Activated CD8-positive, alpha-beta T cell treated with anti-CD3 and anti-CD28 coated beads, Interleukin-2, amount 10 ng/mL, durations not matched to agents 7 days and 5 days (primary cell): ENCODE measurements around the gene PVALB. TPM values are rescaled to one million over a fixed set of nuclear protein-coding genes. Genes with fewer than 3 reads are reported as not detected.

Source experiments
- ATAC-seq: fragments of 150-1000 bp; cut with Tn5 transposase; one replicate; pipeline ENCODE4 v1.10.0; 2021; ENCODE audit warnings: moderate library complexity
- CTCF ChIA-PET: fragments of 350-600 bp; sonication (Branson Sonifier 250); formaldehyde crosslinking; loops from one replicate; lab custom pipeline; 2021; ENCODE audit warnings: antibody characterized with exemption; lab: Charles Lee
- POLR2A ChIA-PET: fragments of 350-600 bp; sonication (Branson Sonifier 250); formaldehyde crosslinking; loops from one replicate; lab custom pipeline; 2021; ENCODE audit warnings: antibody characterized with exemption; lab: Charles Lee
- DNase-seq: peaks from one replicate; pipeline ENCODE4 v3.0.0-alpha.2; 2020
- H3K27ac Mint-ChIP-seq: one replicate; pipeline ENCODE4 v1.8.0; 2021; ENCODE audit warnings: mild to moderate bottlenecking, mixed read lengths
- H3K27me3 Mint-ChIP-seq: one replicate; pipeline ENCODE4 v1.8.0; 2021; ENCODE audit warnings: low read depth, mixed read lengths
- H3K36me3 Mint-ChIP-seq: one replicate; pipeline ENCODE4 v1.8.0; 2021; ENCODE audit warnings: low read depth, mixed read lengths
- H3K4me1 Mint-ChIP-seq: one replicate; pipeline ENCODE4 v1.8.0; 2021; ENCODE audit warnings: low read depth, mixed read lengths
- H3K4me3 Mint-ChIP-seq: one replicate; pipeline ENCODE4 v1.8.0; 2021; ENCODE audit warnings: mild to moderate bottlenecking, mixed read lengths
- H3K9me3 Mint-ChIP-seq: one replicate; pipeline ENCODE4 v1.8.0; 2022; ENCODE audit warnings: mixed read lengths; ENCODE audit not compliant: insufficient read depth
- total RNA-seq, 2 experiments: library from RNA; stranded (reverse); gene quantifications; one replicate each; pipeline ENCODE4 v1.2.3, GENCODE V29; 2021

Gene PVALB
- total RNA-seq, 2 experiments from 2014 or later = not detected

DNA sequence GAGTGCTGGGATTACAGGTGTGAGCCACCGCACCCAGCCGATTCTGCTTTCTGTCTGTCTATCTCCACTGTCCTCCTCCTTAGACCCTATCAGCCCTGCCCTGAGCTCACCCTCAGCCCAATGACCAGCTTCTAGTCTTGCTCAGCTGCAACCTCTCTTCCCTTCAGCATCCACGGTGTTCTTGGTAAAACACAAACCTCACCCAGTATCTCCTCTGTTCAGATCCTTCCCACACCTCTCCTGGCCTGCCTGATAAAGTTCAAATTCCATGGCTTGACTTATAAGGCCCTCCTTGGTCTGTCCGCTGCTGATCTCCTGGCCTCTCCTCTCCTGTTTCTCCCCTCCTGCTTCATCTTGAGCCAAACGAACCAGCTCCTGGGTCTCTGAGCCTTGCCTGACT is 29.4 kb upstream of the PVALB start:
- ChIA-PET CTCF (interaction anchor here (2.6 kb wide), 1 partner anchor 10 kb away, joined by 8 read pairs; no protein-coding TSS in a partner anchor), POLR2A (no interaction called here)
- Mint-ChIP-seq H3K9me3 (no peaks in the 10 kb centered on the region), H3K27me3 (peaks cover 42% of the 10 kb centered on the region), H3K27ac (no peak overlapping the region), H3K4me1 (no peaks in the 10 kb centered on the region), H3K36me3 (no peaks in the 10 kb centered on the region), H3K4me3 (no peak overlapping the region)
- no peak for DNase-seq
- ATAC-seq = no peak

- POLR2A ChIA-PET = interaction anchor here (0.8 kb wide), 1 partner anchor 20 kb away, joined by 6 read pairs; no protein-coding TSS in a partner anchor
- H3K4me1 Mint-ChIP-seq = peaks cover 9% of the 10 kb centered on the region
- H3K27me3 Mint-ChIP-seq = peaks cover 53% of the 10 kb centered on the region
These were observed 23.3 kb upstream of the PVALB start for GRCh38 chr22:36840106-36840505.

DNA sequence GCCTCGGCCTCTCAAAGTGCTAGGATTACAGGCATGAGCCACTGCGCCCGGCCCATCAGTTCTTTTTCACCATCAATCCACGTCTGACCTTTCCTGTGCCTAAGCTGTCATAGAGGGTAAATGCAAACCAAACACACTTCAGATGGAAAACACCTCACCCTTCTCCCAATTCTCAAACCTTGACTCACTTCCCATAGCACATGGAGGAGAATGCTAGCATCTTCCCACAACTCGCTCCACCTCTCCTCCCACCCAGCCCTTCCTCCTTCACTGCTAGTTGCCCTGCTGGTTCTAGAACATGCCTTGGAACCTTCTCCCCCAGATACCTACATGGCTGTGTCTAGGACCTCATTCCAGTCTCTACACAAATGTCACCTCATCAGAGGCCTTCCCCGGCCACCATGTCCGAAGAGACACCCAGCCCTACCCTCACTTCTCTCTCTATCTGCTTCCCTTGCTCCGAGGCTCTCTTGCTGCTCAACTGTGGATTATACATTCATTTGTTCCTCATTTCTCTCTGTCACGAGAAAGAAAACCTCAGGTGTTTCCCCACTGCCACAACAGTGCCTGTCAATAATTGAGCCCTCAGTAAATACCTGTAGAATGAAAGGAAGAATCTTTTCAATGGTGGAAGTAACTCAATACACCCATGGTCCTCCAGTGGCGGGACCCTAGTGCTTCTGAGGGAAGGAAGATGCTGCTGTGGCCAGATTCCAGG is 22.7 kb upstream of the PVALB start:
- H3K36me3 Mint-ChIP-seq = no peaks in the 10 kb centered on the region
- peaks cover 9% of the 10 kb centered on the region for H3K4me1 Mint-ChIP-seq
- DNase-seq = no peak
- no peak overlapping the region for H3K4me3 Mint-ChIP-seq
- CTCF ChIA-PET = interaction anchor here (1.0 to 3.5 kb wide), 2 partner anchors 17 to 58 kb away, joined by 4 to 26 read pairs; no protein-coding TSS in a partner anchor
- no peaks in the 10 kb centered on the region for H3K9me3 Mint-ChIP-seq
- ATAC-seq = no peak
- no peak overlapping the region for H3K27ac Mint-ChIP-seq
- POLR2A ChIA-PET = no interaction called here
- H3K27me3 Mint-ChIP-seq = peaks cover 48% of the 10 kb centered on the region

More at GRCh38 chr22:36840106-36840505, 23.3 kb upstream of the PVALB start:
- ATAC-seq (no peak), DNase-seq (no peak)
- H3K9me3 Mint-ChIP-seq = no peaks in the 10 kb centered on the region
- H3K36me3 Mint-ChIP-seq = no peaks in the 10 kb centered on the region
- H3K27ac Mint-ChIP-seq = no peak overlapping the region
- H3K4me3 Mint-ChIP-seq = no peak overlapping the region
- CTCF ChIA-PET = interaction anchor here (1.0 to 3.5 kb wide), 3 partner anchors 14 to 58 kb away, joined by 3 to 26 read pairs (median 4); no protein-coding TSS in a partner anchor

DNA sequence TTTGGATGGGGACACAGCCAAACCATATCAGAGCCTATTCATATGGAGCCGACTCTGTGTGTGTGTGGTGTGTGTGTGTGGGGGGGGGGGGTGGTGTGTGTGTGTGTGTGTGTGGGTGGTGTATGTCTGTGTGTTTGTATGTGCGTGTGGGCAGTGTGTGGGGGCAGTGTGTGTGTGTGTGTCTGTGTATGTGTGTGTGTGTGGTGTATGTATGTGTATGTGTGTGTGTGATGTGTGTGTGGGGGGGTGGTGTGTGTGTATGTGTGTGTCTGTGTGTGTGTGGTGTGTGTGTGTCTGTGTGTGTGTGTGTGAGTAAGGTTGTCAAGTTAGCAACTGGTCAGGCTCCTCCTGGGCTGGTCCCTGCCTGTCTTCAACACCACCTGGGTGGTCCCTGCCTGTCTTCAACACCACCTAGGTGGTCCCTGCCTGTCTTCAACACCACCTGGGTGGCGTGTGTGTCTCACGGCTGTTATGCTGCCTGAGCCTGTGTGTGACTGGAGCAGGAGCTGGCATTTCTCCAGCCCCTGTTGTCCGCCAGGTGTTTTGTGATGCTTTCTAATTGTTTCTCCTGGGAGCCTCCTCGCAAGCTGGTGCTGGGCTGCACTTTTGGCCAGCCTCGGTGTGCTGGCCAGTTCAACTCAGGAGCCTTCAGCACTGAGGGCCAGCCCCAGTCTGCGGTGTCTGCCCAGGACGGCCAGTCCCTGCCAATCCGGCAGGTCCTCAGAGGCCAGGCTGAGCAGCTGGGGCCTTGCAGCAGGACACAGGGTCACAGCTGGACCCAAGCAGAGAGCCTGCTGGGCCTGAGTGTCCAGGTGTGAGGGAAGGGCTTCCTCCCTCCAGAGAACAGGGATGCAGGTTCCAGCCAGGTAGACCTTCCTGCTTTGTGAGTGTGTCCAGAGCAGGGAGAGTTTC is 21.5 kb upstream of the PVALB start:
- Mint-ChIP-seq H3K36me3 (no peaks in the 10 kb centered on the region), H3K27ac (no peak overlapping the region), H3K4me3 (no peak overlapping the region), H3K9me3 (no peaks in the 10 kb centered on the region), H3K27me3 (peaks cover 44% of the 10 kb centered on the region), H3K4me1 (peaks cover 9% of the 10 kb centered on the region)
- POLR2A ChIA-PET = no interaction called here
- CTCF ChIA-PET = no interaction called here
- ATAC-seq = no peak
- no peak for DNase-seq

DNA sequence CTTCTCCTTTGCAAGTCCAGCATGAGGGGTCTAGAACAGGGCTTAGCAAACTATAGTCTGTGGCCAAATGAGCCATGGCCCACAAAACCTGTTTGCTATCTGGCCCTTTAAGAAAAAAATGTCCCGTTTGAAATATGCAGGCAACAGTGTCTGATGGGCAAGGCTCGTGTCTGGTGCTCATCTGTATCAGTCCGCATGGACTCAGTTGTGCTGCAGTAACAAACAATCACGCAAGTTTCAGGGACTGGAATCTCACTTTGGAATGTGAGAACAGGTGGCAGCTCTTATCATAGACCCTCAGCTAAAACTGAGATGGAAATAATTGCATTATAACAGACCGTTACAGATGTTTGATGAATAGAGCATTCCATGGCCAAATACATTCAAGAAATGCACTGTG is 19.1 kb upstream of the PVALB start:
- DNase-seq = no peak
- Mint-ChIP-seq H3K27ac (no peak overlapping the region), H3K4me3 (no peak overlapping the region), H3K4me1 (peaks cover 19% of the 10 kb centered on the region), H3K27me3 (peaks cover 53% of the 10 kb centered on the region), H3K9me3 (no peaks in the 10 kb centered on the region), H3K36me3 (no peaks in the 10 kb centered on the region)
- ChIA-PET POLR2A (no interaction called here), CTCF (interaction anchor here (1.2 to 1.9 kb wide), 3 partner anchors 21 to 54 kb away, joined by 3 to 9 read pairs (median 5); no protein-coding TSS in a partner anchor)
- ATAC-seq = no peak

DNA sequence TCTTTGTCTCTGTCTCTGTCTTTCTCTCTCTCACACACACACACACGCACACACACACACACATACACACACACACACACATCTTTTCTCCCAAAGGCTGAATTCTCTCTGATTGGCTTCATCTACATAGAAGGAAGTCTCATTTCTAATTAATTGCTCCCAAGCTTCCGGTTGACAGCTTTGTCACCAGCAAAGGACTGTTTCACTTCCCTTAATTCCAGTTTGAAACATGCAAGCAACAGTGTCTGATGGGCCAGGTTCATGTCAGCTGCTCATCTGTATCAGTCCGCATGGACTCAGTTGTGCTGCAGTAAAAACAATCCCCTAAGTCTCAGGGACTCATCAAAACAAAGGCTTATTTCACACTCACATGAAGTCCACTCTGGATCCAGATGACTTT is 16.2 kb upstream of the PVALB start:
- DNase-seq (no peak), ATAC-seq (no peak)
- POLR2A ChIA-PET = interaction anchor here (0.6 kb wide), 1 partner anchor 19 kb away, joined by 3 read pairs; no protein-coding TSS in a partner anchor
- peaks cover 34% of the 10 kb centered on the region for H3K4me1 Mint-ChIP-seq
- H3K27me3 Mint-ChIP-seq = peaks cover 43% of the 10 kb centered on the region
- no peak overlapping the region for H3K27ac Mint-ChIP-seq
- CTCF ChIA-PET = interaction anchor here (1.6 kb wide), 1 partner anchor 9 kb away, joined by 4 read pairs; no protein-coding TSS in a partner anchor
- H3K36me3 Mint-ChIP-seq = no peaks in the 10 kb centered on the region
- no peaks in the 10 kb centered on the region for H3K9me3 Mint-ChIP-seq
- H3K4me3 Mint-ChIP-seq = no peak overlapping the region

- Mint-ChIP-seq H3K27ac (no peak overlapping the region), H3K4me3 (no peak overlapping the region), H3K9me3 (no peaks in the 10 kb centered on the region), H3K27me3 (peaks cover 40% of the 10 kb centered on the region), H3K36me3 (no peaks in the 10 kb centered on the region), H3K4me1 (peaks cover 39% of the 10 kb centered on the region)
- DNase-seq = no peak
- POLR2A ChIA-PET = no interaction called here
- no peak for ATAC-seq
- CTCF ChIA-PET = interaction anchor here (1.5 to 2.2 kb wide), 3 partner anchors 22 to 50 kb away, joined by 4 to 11 read pairs (median 6); no protein-coding TSS in a partner anchor
These were observed 14.9 kb upstream of the PVALB start for GRCh38 chr22:36831717-36832116.

DNA sequence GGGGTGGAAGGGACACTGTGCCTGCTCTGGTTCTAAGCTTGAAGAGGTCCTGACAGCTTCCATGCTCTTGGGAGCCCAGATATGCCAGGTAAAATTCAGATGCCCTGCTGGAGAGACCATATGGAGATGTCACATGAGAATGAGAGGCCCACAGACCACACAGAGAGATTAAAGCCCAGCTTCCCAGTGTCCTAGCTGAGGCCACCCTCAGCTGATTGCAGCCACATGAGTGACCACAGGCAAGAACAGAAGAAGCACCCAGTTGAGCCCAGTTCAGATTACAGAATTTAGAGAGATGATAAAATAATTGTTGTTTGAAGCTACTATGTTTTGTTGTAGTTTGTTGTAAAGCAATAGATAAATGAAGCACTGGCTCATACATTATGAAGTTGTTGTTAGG is 14.4 kb upstream of the PVALB start:
- CTCF ChIA-PET = interaction anchor here (0.6 to 2.2 kb wide), 4 partner anchors 22 to 49 kb away, joined by 3 to 11 read pairs (median 5); no protein-coding TSS in a partner anchor
- POLR2A ChIA-PET = no interaction called here
- Mint-ChIP-seq H3K27ac (no peak overlapping the region), H3K4me1 (peaks cover 39% of the 10 kb centered on the region), H3K9me3 (no peaks in the 10 kb centered on the region), H3K27me3 (peaks cover 41% of the 10 kb centered on the region), H3K4me3 (no peak overlapping the region), H3K36me3 (no peaks in the 10 kb centered on the region)
- DNase-seq (no peak), ATAC-seq (no peak)

DNA sequence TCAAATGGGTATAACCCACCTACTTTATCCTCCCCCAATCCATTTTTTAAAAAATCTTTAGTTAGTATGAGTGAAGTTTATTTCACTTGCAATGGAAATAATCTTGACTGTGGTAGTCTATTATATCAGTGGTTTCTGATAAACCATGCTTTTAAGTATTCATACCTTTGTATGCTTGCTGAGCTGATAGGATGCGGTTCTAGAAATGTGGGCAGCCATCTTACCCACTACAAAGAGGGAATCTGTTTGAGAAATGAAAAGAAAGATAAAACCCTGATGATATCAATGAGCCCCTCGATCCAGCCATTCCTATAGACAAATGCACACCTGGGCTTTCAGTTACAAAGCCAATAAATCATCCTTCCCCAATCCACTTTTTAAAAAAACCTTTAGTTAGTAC is 13.8 kb upstream of the PVALB start:
- ChIA-PET POLR2A (no interaction called here), CTCF (interaction anchor here (0.6 to 2.2 kb wide), 4 partner anchors 23 to 48 kb away, joined by 3 to 11 read pairs (median 5); no protein-coding TSS in a partner anchor)
- Mint-ChIP-seq H3K36me3 (no peaks in the 10 kb centered on the region), H3K27ac (no peak overlapping the region), H3K9me3 (no peaks in the 10 kb centered on the region), H3K4me3 (no peak overlapping the region), H3K27me3 (peaks cover 37% of the 10 kb centered on the region), H3K4me1 (peaks cover 39% of the 10 kb centered on the region)
- DNase-seq = peak; percentile 61
- ATAC-seq = peak; percentile 69

DNA sequence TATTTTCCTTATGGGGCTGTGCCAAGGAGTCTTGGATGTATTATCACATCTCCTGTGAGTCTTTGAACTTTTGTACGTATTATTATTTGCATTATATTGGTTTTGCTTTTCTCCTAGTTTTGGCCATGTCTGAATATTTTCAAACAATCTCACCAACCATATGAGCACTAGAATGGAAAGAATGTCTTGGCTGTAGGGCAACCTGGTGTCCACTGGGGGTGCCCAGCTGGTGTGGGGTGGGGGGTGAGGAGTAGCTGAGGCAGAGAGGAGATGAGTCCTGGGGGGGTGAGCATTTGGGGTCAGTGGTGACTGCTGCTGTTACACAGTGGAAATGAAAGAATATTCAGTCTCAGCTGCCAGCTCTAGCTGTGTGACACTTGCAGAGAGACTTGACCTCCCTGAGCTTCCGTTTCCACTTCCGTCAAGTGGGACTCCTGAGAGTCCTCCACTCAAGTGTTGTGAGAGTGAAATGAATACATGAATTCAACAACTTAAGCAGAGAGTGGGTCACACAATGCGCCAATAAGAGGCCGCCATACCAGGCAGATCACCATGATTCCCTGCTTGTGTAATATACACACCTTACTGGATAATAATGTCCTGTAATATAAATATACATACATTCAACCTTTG is 12.7 kb upstream of the PVALB start:
- Mint-ChIP-seq H3K9me3 (no peaks in the 10 kb centered on the region), H3K4me1 (peaks cover 39% of the 10 kb centered on the region), H3K27ac (no peak overlapping the region), H3K27me3 (peaks cover 38% of the 10 kb centered on the region), H3K4me3 (no peak overlapping the region), H3K36me3 (no peaks in the 10 kb centered on the region)
- ChIA-PET POLR2A (no interaction called here), CTCF (interaction anchor here (2.2 to 2.6 kb wide), 2 partner anchors 23 to 24 kb away, joined by 11 read pairs; no protein-coding TSS in a partner anchor)
- ATAC-seq (peak; percentile 22), DNase-seq (no peak)

GRCh38 chr22:36828815-36829214 is 12.0 kb upstream of the PVALB start:
- ChIA-PET POLR2A (no interaction called here), CTCF (interaction anchor here (2.6 kb wide), 1 partner anchor 24 kb away, joined by 11 read pairs; no protein-coding TSS in a partner anchor)
- Mint-ChIP-seq H3K4me3 (no peak overlapping the region), H3K36me3 (no peaks in the 10 kb centered on the region), H3K27me3 (peaks cover 36% of the 10 kb centered on the region), H3K4me1 (peaks cover 39% of the 10 kb centered on the region), H3K9me3 (no peaks in the 10 kb centered on the region), H3K27ac (no peak overlapping the region)
- ATAC-seq = peak; percentile 38
- peak; percentile 46 for DNase-seq
